ENCODE data around the gene DDB1.

The DDB1 gene

GRCh38 chr11:61298663-61299244 lies 34.2 kb downstream of the DDB1 start:
- DNase-seq (ENCODE audit: low read depth, low spot score), result peak; percentile 23
- no peak for TF ChIP-seq CTCF (IDR thresholded peaks at IDR 0.05; ENCODE audit: low read depth, low read length)
- no peak overlapping the region for H3K4me3 ChIP-seq (ENCODE audit: low read depth, low read length)
- in situ Hi-C loops (cut with HindIII; ENCODE audit: low sequenced_read_pairs), result no loop called here

GRCh38 chr11:61297746-61298145 lies 35.2 kb downstream of the DDB1 start:
- TF ChIP-seq CTCF (IDR thresholded peaks at IDR 0.05; ENCODE audit: low read depth, low read length), result no peak
- H3K4me3 ChIP-seq (ENCODE audit: low read depth, low read length), result no peak overlapping the region
- in situ Hi-C loops (cut with HindIII; ENCODE audit: low sequenced_read_pairs), result no loop called here
- DNase-seq (ENCODE audit: low read depth, low spot score), result peak; percentile 97

- no peak for DNase-seq (ENCODE audit: low read depth, low spot score)
- in situ Hi-C loops (cut with HindIII; ENCODE audit: low sequenced_read_pairs), result no loop called here
- H3K4me3 ChIP-seq (ENCODE audit: low read depth, low read length), result no peak overlapping the region
- TF ChIP-seq CTCF (IDR thresholded peaks at IDR 0.05; ENCODE audit: low read depth, low read length), result no peak
Measured at GRCh38 chr11:61297341-61297740, 35.6 kb downstream of the DDB1 start.

- no peak for TF ChIP-seq CTCF (IDR thresholded peaks at IDR 0.05; ENCODE audit: low read depth, low read length)
- no peak overlapping the region for H3K4me3 ChIP-seq (ENCODE audit: low read depth, low read length)
- in situ Hi-C loops (cut with HindIII; ENCODE audit: low sequenced_read_pairs), result no loop called here
- no peak for DNase-seq (ENCODE audit: low read depth, low spot score)
Measured at GRCh38 chr11:61295596-61295926, 37.3 kb downstream of the DDB1 start.

- peak; percentile 35 for DNase-seq (ENCODE audit: low read depth, low spot score)
- H3K4me3 ChIP-seq (ENCODE audit: low read depth, low read length), result peak within 1 kb of the TSS; percentile 45
- peak; percentile 27 for TF ChIP-seq CTCF (IDR thresholded peaks at IDR 0.05; ENCODE audit: low read depth, low read length)
- in situ Hi-C loops (cut with HindIII; ENCODE audit: low sequenced_read_pairs), result no loop called here
Measured at GRCh38 chr11:61294717-61295595, 37.9 kb downstream of the DDB1 start, which contains the start of gene VWCE. Gene VWCE (minus strand): TSS chr11:61295316. CDS start chr11:61295037, 279 bp downstream.

- TF ChIP-seq CTCF (IDR thresholded peaks at IDR 0.05; ENCODE audit: low read depth, low read length), result no peak
- in situ Hi-C loops (cut with HindIII; ENCODE audit: low sequenced_read_pairs), result no loop called here
- peak; percentile 33 for DNase-seq (ENCODE audit: low read depth, low spot score)
- H3K4me3 ChIP-seq (ENCODE audit: low read depth, low read length), result peak overlapping the region; percentile 45
Measured at GRCh38 chr11:61293867-61294716, 38.8 kb downstream of the DDB1 start.
